HEK293 (cell line): ENCODE data around the gene GALNT1.

Source experiments
- FEZF1 ChIP-seq: fragments of 450-650 bp; formaldehyde crosslinking; IDR thresholded peaks from 2 replicates; pipeline ENCODE4 v1.5.1; 2016; ENCODE audit warnings: missing biosample characterization, missing genetic modification characterization
- OSR2 ChIP-seq: fragments of 450-650 bp; formaldehyde crosslinking; IDR thresholded peaks from 2 replicates; pipeline ENCODE4 v1.5.1; 2016; ENCODE audit warnings: missing biosample characterization, missing genetic modification characterization
- TCF7L2 ChIP-seq: IDR thresholded peaks from 2 replicates; pipeline ENCODE4 v1.6.1; 2011; ENCODE audit warnings: low read depth, mild to moderate bottlenecking, inconsistent platforms, low read length, moderate library complexity, borderline replicate concordance
- YY1 ChIP-seq: fragments of 450-650 bp; formaldehyde crosslinking; IDR thresholded peaks from 2 replicates; pipeline ENCODE4 v1.5.1; 2018; ENCODE audit warnings: missing biosample characterization, missing genetic modification characterization
- ZNF214 ChIP-seq: fragments of 450-650 bp; formaldehyde crosslinking; IDR thresholded peaks from 2 replicates; pipeline ENCODE4 v1.5.1; 2017; ENCODE audit warnings: missing biosample characterization, mild to moderate bottlenecking, missing genetic modification characterization, borderline replicate concordance
- ZXDB ChIP-seq: fragments of 450-650 bp; formaldehyde crosslinking; IDR thresholded peaks from 2 replicates; pipeline ENCODE4 v1.5.1; 2016; ENCODE audit warnings: missing biosample characterization, missing genetic modification characterization
- TF ChIP-seq, protein P1 (sequence below): fragments of 450-650 bp; formaldehyde crosslinking; IDR thresholded peaks from 2 replicates; pipeline ENCODE4 v1.5.1; 2016; ENCODE audit warnings: missing biosample characterization, missing genetic modification characterization
- TF ChIP-seq, protein P2 (sequence below): fragments of 450-650 bp; formaldehyde crosslinking; IDR thresholded peaks from 2 replicates; pipeline ENCODE4 v1.5.1; 2016; ENCODE audit warnings: missing biosample characterization, missing genetic modification characterization
- TF ChIP-seq, protein P3 (sequence below): fragments of 450-650 bp; formaldehyde crosslinking; IDR thresholded peaks from 2 replicates; pipeline ENCODE4 v1.5.1; 2016; ENCODE audit warnings: missing biosample characterization, missing genetic modification characterization

DNA sequence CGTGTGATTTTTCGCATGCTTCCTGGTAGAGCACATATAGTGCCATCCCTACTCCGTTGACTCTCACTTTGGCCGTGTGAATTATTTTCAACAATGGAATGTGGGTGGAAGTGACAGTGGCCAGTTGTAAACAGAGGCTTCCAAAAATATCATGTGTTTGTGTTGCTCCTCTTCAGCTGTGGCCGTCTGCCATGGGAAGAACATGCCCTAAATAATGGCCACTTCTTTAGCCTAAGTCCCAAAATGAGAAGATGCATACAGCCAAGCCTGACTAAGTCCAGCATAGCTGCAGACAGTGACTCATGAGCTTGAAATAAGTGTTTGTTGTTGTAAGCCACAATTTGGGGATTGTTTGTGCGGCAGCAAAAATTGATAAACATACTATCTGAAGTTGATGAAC is 8.9 kb upstream of the GALNT1 start:
- no peak for TF ChIP-seq TCF7L2
- TF ChIP-seq, protein P1, sequence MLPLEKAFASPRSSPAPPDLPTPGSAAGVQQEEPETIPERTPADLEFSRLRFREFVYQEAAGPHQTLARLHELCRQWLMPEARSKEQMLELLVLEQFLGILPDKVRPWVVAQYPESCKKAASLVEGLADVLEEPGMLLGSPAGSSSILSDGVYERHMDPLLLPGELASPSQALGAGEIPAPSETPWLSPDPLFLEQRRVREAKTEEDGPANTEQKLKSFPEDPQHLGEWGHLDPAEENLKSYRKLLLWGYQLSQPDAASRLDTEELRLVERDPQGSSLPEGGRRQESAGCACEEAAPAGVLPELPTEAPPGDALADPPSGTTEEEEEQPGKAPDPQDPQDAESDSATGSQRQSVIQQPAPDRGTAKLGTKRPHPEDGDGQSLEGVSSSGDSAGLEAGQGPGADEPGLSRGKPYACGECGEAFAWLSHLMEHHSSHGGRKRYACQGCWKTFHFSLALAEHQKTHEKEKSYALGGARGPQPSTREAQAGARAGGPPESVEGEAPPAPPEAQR = no peak
- no peak for TF ChIP-seq OSR2 (tag by site-specific recombination)
- TF ChIP-seq, protein P2, sequence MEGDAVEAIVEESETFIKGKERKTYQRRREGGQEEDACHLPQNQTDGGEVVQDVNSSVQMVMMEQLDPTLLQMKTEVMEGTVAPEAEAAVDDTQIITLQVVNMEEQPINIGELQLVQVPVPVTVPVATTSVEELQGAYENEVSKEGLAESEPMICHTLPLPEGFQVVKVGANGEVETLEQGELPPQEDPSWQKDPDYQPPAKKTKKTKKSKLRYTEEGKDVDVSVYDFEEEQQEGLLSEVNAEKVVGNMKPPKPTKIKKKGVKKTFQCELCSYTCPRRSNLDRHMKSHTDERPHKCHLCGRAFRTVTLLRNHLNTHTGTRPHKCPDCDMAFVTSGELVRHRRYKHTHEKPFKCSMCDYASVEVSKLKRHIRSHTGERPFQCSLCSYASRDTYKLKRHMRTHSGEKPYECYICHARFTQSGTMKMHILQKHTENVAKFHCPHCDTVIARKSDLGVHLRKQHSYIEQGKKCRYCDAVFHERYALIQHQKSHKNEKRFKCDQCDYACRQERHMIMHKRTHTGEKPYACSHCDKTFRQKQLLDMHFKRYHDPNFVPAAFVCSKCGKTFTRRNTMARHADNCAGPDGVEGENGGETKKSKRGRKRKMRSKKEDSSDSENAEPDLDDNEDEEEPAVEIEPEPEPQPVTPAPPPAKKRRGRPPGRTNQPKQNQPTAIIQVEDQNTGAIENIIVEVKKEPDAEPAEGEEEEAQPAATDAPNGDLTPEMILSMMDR (tag by site-specific recombination) = no peak
- TF ChIP-seq YY1 (tag by site-specific recombination) = no peak
- TF ChIP-seq ZXDB (tag by site-specific recombination) = no peak
- TF ChIP-seq ZNF214 (tag by site-specific recombination) = no peak
- TF ChIP-seq FEZF1 (tag by site-specific recombination) = no peak
- TF ChIP-seq, protein P3, sequence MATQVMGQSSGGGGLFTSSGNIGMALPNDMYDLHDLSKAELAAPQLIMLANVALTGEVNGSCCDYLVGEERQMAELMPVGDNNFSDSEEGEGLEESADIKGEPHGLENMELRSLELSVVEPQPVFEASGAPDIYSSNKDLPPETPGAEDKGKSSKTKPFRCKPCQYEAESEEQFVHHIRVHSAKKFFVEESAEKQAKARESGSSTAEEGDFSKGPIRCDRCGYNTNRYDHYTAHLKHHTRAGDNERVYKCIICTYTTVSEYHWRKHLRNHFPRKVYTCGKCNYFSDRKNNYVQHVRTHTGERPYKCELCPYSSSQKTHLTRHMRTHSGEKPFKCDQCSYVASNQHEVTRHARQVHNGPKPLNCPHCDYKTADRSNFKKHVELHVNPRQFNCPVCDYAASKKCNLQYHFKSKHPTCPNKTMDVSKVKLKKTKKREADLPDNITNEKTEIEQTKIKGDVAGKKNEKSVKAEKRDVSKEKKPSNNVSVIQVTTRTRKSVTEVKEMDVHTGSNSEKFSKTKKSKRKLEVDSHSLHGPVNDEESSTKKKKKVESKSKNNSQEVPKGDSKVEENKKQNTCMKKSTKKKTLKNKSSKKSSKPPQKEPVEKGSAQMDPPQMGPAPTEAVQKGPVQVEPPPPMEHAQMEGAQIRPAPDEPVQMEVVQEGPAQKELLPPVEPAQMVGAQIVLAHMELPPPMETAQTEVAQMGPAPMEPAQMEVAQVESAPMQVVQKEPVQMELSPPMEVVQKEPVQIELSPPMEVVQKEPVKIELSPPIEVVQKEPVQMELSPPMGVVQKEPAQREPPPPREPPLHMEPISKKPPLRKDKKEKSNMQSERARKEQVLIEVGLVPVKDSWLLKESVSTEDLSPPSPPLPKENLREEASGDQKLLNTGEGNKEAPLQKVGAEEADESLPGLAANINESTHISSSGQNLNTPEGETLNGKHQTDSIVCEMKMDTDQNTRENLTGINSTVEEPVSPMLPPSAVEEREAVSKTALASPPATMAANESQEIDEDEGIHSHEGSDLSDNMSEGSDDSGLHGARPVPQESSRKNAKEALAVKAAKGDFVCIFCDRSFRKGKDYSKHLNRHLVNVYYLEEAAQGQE (tag by site-specific recombination) = no peak
